HEK293 (cell line): ENCODE measurements around the gene MAP3K6.

Experiments
- CTCF ChIA-PET: fragments of 350-600 bp; formaldehyde crosslinking; extraction: SDS; loops from one replicate; lab custom pipeline; 2021; ENCODE audit warnings: antibody characterized with exemption; lab: Yijun Ruan, JAX
- POLR2A ChIA-PET: fragments of 300-600 bp; formaldehyde crosslinking; extraction: SDS; loops from one replicate; lab custom pipeline; 2020; ENCODE audit warnings: antibody characterized with exemption, inconsistent platforms; lab: Yijun Ruan, JAX
- H3K27ac ChIP-seq: fragments of 200-500 bp; sonication (Bioruptor generic); 2 replicates; pipeline ENCODE4 v1.5.1; 2014; ENCODE audit warnings: low read depth, low read length, control low read depth, inconsistent platforms; ENCODE audit errors: extremely low read depth
- H3K36me3 ChIP-seq, 2 experiments: fragments of 200-500 bp in 1 of 2; sonication (Bioruptor generic) in 1 of 2; 1 replicate in 1 of 2; 2 replicates in 1 of 2; pipeline ENCODE4 v1.5.1; 2014 to 2017; ENCODE audit warnings: inconsistent platforms in 2 of 2, low read length in 2 of 2; ENCODE audit not compliant: control insufficient read depth in 2 of 2, insufficient read depth in 1 of 2
- H3K4me1 ChIP-seq: fragments of 200-500 bp; sonication (Bioruptor generic); 2 replicates; pipeline ENCODE4 v1.5.1; 2014; ENCODE audit warnings: mild to moderate bottlenecking, low read length, inconsistent platforms; ENCODE audit not compliant: control insufficient read depth, insufficient read depth
- H3K4me3 ChIP-seq: 2 replicates; pipeline ENCODE4 v1.5.1; 2011; ENCODE audit warnings: low read depth, mild to moderate bottlenecking, control low read depth, low read length, moderate library complexity
- H3K9me3 ChIP-seq: fragments of 200-500 bp; sonication (Bioruptor generic); 2 replicates; pipeline ENCODE4 v1.5.1; 2014; ENCODE audit warnings: low read depth, low read length, inconsistent platforms; ENCODE audit not compliant: control insufficient read depth, insufficient read depth
- EGR2 ChIP-seq: fragments of 450-650 bp; formaldehyde crosslinking; IDR thresholded peaks from 2 replicates; pipeline ENCODE4 v1.5.1; 2016; ENCODE audit warnings: low read depth, missing biosample characterization, missing genetic modification characterization
- KLF10 ChIP-seq: fragments of 450-650 bp; IDR thresholded peaks from 2 replicates; pipeline ENCODE4 v1.5.1; 2018; ENCODE audit warnings: missing biosample characterization, mild to moderate bottlenecking, missing genetic modification characterization
- OSR2 ChIP-seq: fragments of 450-650 bp; formaldehyde crosslinking; IDR thresholded peaks from 2 replicates; pipeline ENCODE4 v1.5.1; 2016; ENCODE audit warnings: missing biosample characterization, missing genetic modification characterization
- YY1 ChIP-seq: fragments of 450-650 bp; formaldehyde crosslinking; IDR thresholded peaks from 2 replicates; pipeline ENCODE4 v1.5.1; 2018; ENCODE audit warnings: missing biosample characterization, missing genetic modification characterization
- ZNF114 ChIP-seq: fragments of 450-650 bp; formaldehyde crosslinking; IDR thresholded peaks from 2 replicates; pipeline ENCODE4 v1.5.0; 2017; ENCODE audit warnings: missing biosample characterization, missing genetic modification characterization
- ZNF138 ChIP-seq: fragments of 450-650 bp; formaldehyde crosslinking; IDR thresholded peaks from 2 replicates; pipeline ENCODE4 v1.5.1; 2016; ENCODE audit warnings: missing biosample characterization, missing genetic modification characterization, borderline replicate concordance
- ZNF24 ChIP-seq: fragments of 450-650 bp; formaldehyde crosslinking; IDR thresholded peaks from 2 replicates; pipeline ENCODE4 v1.5.1; 2016; ENCODE audit warnings: missing biosample characterization, missing genetic modification characterization
- ZNF350 ChIP-seq: fragments of 450-650 bp; formaldehyde crosslinking; IDR thresholded peaks from 2 replicates; pipeline ENCODE4 v1.5.0; 2017; ENCODE audit warnings: missing biosample characterization, mild to moderate bottlenecking, missing genetic modification characterization
- ZNF37A ChIP-seq: fragments of 450-650 bp; IDR thresholded peaks from 2 replicates; pipeline ENCODE4 v1.5.1; 2018; ENCODE audit warnings: missing biosample characterization, missing genetic modification characterization
- ZNF426 ChIP-seq: fragments of 450-650 bp; formaldehyde crosslinking; IDR thresholded peaks from 2 replicates; pipeline ENCODE4 v1.5.1; 2017; ENCODE audit warnings: missing biosample characterization, missing genetic modification characterization, mild to moderate bottlenecking, inconsistent platforms, moderate library complexity
- ZNF560 ChIP-seq: fragments of 450-650 bp; formaldehyde crosslinking; IDR thresholded peaks from 2 replicates; pipeline ENCODE4 v1.5.1; 2017; ENCODE audit warnings: missing biosample characterization, missing genetic modification characterization, borderline replicate concordance
- ZNF621 ChIP-seq: fragments of 450-650 bp; formaldehyde crosslinking; IDR thresholded peaks from 2 replicates; pipeline ENCODE4 v1.5.1; 2017; ENCODE audit warnings: missing biosample characterization, missing genetic modification characterization
- ZNF624 ChIP-seq: fragments of 450-650 bp; formaldehyde crosslinking; IDR thresholded peaks from 2 replicates; pipeline ENCODE4 v1.5.1; 2017; ENCODE audit warnings: missing biosample characterization, missing genetic modification characterization
- ZNF626 ChIP-seq: fragments of 450-650 bp; sonication (Bioruptor Pico); formaldehyde crosslinking; IDR thresholded peaks from 2 replicates; pipeline ENCODE4 v1.5.1; 2018; ENCODE audit warnings: missing biosample characterization, missing genetic modification characterization, inconsistent platforms
- ZNF658 ChIP-seq: fragments of 450-650 bp; formaldehyde crosslinking; IDR thresholded peaks from 2 replicates; pipeline ENCODE4; 2016; ENCODE audit warnings: missing biosample characterization, missing genetic modification characterization
- ZNF704 ChIP-seq: fragments of 450-650 bp; formaldehyde crosslinking; IDR thresholded peaks from 2 replicates; pipeline ENCODE4 v1.5.1; 2016; ENCODE audit warnings: missing biosample characterization, missing genetic modification characterization
- TF ChIP-seq, protein P1 (sequence below): fragments of 450-650 bp; formaldehyde crosslinking; IDR thresholded peaks from 2 replicates; pipeline ENCODE4 v1.5.1; 2016; ENCODE audit warnings: missing biosample characterization, missing genetic modification characterization
- TF ChIP-seq, protein P2 (sequence below): fragments of 450-650 bp; formaldehyde crosslinking; IDR thresholded peaks from 2 replicates; pipeline ENCODE4 v1.5.1; 2017; ENCODE audit warnings: missing biosample characterization, missing genetic modification characterization
- TF ChIP-seq, protein P3 (sequence below): fragments of 450-650 bp; formaldehyde crosslinking; IDR thresholded peaks from 2 replicates; pipeline ENCODE4 v1.5.1; 2017; ENCODE audit warnings: missing biosample characterization, missing genetic modification characterization
- TF ChIP-seq, protein P4 (sequence below): fragments of 450-650 bp; formaldehyde crosslinking; IDR thresholded peaks from 2 replicates; pipeline ENCODE4 v1.5.1; 2017; ENCODE audit warnings: missing biosample characterization, mild to moderate bottlenecking, missing genetic modification characterization, moderate library complexity
- TF ChIP-seq, protein P5 (sequence below): fragments of 450-650 bp; formaldehyde crosslinking; IDR thresholded peaks from 2 replicates; pipeline ENCODE4 v1.5.1; 2017; ENCODE audit warnings: missing biosample characterization, missing genetic modification characterization

MAP3K6 gene

GRCh38 chr1:27321813-27322568, 44.8 kb downstream of the MAP3K6 start, which contains the start of gene TMEM222 (continued):
- TF ChIP-seq, protein P1, sequence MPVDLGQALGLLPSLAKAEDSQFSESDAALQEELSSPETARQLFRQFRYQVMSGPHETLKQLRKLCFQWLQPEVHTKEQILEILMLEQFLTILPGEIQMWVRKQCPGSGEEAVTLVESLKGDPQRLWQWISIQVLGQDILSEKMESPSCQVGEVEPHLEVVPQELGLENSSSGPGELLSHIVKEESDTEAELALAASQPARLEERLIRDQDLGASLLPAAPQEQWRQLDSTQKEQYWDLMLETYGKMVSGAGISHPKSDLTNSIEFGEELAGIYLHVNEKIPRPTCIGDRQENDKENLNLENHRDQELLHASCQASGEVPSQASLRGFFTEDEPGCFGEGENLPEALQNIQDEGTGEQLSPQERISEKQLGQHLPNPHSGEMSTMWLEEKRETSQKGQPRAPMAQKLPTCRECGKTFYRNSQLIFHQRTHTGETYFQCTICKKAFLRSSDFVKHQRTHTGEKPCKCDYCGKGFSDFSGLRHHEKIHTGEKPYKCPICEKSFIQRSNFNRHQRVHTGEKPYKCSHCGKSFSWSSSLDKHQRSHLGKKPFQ (tag by site-specific recombination): peak; percentile 65; the same call in 1 of the 2 replicates
- peak; percentile 90 for TF ChIP-seq KLF10 (tag by site-specific recombination)
- peak; percentile 95 for TF ChIP-seq ZNF24 (tag by site-specific recombination)
- 0 out of 2 replicates have a peak, but pooled peaks have one; percentile 50 for TF ChIP-seq ZNF37A
- no peak for TF ChIP-seq ZNF621
- TF ChIP-seq ZNF658 (tag by site-specific recombination): no peak
- TF ChIP-seq, protein P2, sequence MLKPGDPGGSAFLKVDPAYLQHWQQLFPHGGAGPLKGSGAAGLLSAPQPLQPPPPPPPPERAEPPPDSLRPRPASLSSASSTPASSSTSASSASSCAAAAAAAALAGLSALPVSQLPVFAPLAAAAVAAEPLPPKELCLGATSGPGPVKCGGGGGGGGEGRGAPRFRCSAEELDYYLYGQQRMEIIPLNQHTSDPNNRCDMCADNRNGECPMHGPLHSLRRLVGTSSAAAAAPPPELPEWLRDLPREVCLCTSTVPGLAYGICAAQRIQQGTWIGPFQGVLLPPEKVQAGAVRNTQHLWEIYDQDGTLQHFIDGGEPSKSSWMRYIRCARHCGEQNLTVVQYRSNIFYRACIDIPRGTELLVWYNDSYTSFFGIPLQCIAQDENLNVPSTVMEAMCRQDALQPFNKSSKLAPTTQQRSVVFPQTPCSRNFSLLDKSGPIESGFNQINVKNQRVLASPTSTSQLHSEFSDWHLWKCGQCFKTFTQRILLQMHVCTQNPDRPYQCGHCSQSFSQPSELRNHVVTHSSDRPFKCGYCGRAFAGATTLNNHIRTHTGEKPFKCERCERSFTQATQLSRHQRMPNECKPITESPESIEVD: no peak
- TF ChIP-seq, protein P3, sequence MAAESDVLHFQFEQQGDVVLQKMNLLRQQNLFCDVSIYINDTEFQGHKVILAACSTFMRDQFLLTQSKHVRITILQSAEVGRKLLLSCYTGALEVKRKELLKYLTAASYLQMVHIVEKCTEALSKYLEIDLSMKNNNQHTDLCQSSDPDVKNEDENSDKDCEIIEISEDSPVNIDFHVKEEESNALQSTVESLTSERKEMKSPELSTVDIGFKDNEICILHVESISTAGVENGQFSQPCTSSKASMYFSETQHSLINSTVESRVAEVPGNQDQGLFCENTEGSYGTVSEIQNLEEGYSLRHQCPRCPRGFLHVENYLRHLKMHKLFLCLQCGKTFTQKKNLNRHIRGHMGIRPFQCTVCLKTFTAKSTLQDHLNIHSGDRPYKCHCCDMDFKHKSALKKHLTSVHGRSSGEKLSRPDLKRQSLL: peak; percentile 77
- TF ChIP-seq ZNF114 (tag by site-specific recombination): no peak

GRCh38 chr1:27318596-27318995, 48.2 kb downstream of the MAP3K6 start:
- no peak overlapping the region for H3K27ac ChIP-seq
- H3K9me3 ChIP-seq: no peaks in the 10 kb centered on the region
- H3K4me1 ChIP-seq: no peaks in the 10 kb centered on the region
- CTCF ChIA-PET: interaction anchor here (0.6 to 1.8 kb wide), 5 partner anchors 12 to 218 kb away, joined by 3 to 9 read pairs (median 4); no protein-coding TSS in a partner anchor
- no peak for TF ChIP-seq ZNF704 (tag by site-specific recombination)
- TF ChIP-seq ZNF350 (tag by site-specific recombination): no peak
- TF ChIP-seq ZNF426: no peak
- TF ChIP-seq EGR2 (tag by site-specific recombination): no peak
- TF ChIP-seq, protein P3: no peak
- TF ChIP-seq ZNF624 (tag by site-specific recombination): no peak
- TF ChIP-seq, protein P4, sequence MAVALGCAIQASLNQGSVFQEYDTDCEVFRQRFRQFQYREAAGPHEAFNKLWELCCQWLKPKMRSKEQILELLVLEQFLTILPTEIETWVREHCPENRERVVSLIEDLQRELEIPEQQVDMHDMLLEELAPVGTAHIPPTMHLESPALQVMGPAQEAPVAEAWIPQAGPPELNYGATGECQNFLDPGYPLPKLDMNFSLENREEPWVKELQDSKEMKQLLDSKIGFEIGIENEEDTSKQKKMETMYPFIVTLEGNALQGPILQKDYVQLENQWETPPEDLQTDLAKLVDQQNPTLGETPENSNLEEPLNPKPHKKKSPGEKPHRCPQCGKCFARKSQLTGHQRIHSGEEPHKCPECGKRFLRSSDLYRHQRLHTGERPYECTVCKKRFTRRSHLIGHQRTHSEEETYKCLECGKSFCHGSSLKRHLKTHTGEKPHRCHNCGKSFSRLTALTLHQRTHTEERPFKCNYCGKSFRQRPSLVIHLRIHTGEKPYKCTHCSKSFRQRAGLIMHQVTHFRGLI: no peak
- no peak for TF ChIP-seq ZNF626
- no peak for TF ChIP-seq ZNF138 (tag by site-specific recombination)
- TF ChIP-seq ZNF560 (tag by site-specific recombination): no peak
- TF ChIP-seq YY1 (tag by site-specific recombination): no peak
- TF ChIP-seq, protein P5, sequence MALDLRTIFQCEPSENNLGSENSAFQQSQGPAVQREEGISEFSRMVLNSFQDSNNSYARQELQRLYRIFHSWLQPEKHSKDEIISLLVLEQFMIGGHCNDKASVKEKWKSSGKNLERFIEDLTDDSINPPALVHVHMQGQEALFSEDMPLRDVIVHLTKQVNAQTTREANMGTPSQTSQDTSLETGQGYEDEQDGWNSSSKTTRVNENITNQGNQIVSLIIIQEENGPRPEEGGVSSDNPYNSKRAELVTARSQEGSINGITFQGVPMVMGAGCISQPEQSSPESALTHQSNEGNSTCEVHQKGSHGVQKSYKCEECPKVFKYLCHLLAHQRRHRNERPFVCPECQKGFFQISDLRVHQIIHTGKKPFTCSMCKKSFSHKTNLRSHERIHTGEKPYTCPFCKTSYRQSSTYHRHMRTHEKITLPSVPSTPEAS (tag by site-specific recombination): no peak
- TF ChIP-seq OSR2 (tag by site-specific recombination): no peak
- POLR2A ChIA-PET: no interaction called here
- peaks cover 0 to 2% of the 10 kb centered on the region in 2 experiments; a peak in 2 of 3 replicates for H3K36me3 ChIP-seq
- H3K4me3 ChIP-seq: no peak overlapping the region
